OCI-LY7 (cell line): Measurements from ENCODE around the gene RBM19.

ENCODE experiments used
- CTCF ChIP-seq: fragments of 200-600 bp; sonication (generic); conservative IDR thresholded peaks from 2 replicates; pipeline ENCODE4 v1.5.1; 2014; ENCODE audit warnings: mild to moderate bottlenecking, antibody characterized with exemption, low read length, moderate library complexity, mixed read lengths
- EZH2phosphoT487 ChIP-seq: fragments of 200-600 bp; sonication (generic); IDR thresholded peaks from 2 replicates; pipeline ENCODE4 v1.6.1; 2018; ENCODE audit warnings: low read depth, borderline replicate concordance, mild to moderate bottlenecking, mixed run types, antibody characterized with exemption, low read length, moderate library complexity, mixed read lengths

DNA sequence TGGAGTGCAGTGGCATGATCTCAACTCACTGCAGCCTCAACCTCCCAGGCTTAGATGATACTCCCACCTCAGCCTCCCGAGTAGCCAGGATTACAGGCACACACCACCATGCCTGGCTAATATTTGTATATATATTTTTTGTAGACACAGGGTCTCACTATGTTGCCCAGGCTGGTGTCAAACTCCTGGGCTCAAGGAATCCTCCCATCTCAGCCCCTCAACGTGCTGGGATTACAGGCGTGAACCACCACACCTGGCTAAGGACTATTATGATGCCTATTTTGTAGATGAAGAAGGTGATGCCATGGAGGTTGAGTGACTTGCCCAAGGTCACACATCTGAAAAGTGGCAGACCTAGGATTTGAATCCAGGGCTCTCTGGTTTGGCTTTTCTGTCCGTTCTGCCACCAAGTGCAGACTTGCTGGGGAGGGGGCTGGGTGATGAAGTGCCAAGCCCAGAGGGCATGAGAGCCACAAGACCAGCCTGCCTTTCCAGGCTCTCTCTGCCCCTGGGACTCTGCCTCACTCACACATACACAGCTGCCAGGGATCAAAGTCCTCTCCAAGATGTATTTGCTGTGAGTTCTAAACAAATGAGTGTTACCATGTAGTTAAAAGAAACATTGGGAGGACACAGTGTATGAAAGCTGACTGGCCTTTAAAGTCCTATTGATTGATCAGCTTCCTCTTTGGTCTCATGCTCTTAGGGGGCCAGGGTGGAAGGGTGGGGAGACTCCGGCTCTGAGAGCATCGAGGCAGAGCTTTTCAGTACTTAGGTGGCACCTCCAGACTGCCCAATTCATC lies 21.3 kb upstream of the RBM19 start:
- TF ChIP-seq CTCF (no peak), EZH2phosphoT487 (no peak)
